ENCODE results near the gene CCDC33.
A peak's percentile ranks its signal among the peaks of the same experiment; 100 is the strongest.

Gene CCDC33

DNA sequence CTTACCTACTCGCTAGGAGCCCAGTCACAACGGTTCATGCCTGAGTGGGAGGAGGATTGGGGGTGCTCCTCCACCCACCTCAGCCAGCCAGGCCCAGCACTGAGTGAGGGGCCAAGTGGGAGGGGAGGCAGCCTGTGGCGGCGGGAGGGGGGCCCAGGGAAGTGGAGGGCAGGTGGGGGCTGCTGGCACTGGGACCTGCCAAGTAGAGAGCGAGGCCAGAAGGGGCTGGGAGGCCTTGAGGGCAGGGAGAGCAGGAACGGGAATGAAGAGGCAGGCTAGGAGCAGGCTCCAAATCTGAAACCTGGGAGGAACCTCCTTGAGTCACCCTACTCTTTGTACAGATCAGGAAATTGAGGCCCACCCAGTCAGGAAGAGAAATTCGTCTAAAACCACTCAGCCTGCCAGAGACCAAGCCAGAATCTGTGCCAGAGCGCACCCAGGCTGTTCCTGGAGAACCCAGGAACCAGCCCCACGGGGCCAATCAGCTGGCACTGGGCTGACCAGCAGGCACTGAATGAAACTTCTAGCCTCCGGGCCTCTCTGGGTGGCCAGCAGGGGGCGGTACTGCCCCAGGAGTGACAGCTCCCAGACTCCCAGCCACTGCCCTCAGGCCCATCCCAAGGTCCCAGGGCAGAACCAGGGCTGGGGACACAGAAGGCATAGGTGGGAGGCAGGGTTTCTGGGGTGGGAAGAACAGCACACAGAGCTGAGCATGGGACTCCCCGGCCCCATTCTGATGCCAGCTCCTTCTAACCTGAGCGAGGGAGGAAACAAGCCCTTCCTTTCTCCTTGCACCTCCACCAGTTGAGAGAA is 146.1 kb downstream of the CCDC33 start:
- Mint-ChIP-seq H3K9me3 (no peaks in the 10 kb centered on the region), H3K36me3 (ENCODE audit: low read depth) (no peaks in the 10 kb centered on the region), H3K27ac (no peak overlapping the region), H3K4me1 (ENCODE audit: low read depth) (peaks cover 23% of the 10 kb centered on the region), H3K4me3 (no peak overlapping the region), H3K27me3 (peaks cover 40% of the 10 kb centered on the region)
- intact Hi-C loops (cut with micrococcal nuclease), result loop anchor here (1.0 kb wide), 1 partner anchor 56 kb away; no protein-coding TSS in a partner anchor

DNA sequence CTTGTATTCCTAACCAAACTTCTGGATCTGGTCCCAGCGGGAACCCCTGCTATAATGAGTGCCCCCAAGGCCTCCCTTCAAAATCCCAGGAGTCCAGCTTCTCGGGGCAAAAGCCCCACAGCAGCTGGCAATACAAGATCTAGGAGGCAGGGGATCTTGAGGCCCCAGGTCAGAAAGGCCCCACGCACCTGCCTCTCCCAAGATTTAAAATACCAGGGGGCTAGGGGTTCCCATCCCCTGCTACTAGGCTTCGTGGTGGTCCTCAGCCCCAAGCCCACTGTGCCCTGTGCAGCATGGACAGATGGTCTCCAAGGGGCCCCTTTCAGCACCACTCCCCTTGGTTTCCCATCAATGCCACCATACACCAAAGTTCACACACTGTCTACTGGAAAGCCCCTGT is 147.2 kb downstream of the CCDC33 start:
- Mint-ChIP-seq H3K4me3 (no peak overlapping the region), H3K4me1 (ENCODE audit: low read depth) (peaks cover 23% of the 10 kb centered on the region), H3K36me3 (ENCODE audit: low read depth) (no peaks in the 10 kb centered on the region), H3K27me3 (peaks cover 40% of the 10 kb centered on the region), H3K9me3 (no peaks in the 10 kb centered on the region), H3K27ac (no peak overlapping the region)
- intact Hi-C loops (cut with micrococcal nuclease), result no loop called here

- no peaks in the 10 kb centered on the region for H3K9me3 Mint-ChIP-seq
Observed at GRCh38 chr15:74383695-74384565, 147.8 kb downstream of the CCDC33 start.

DNA sequence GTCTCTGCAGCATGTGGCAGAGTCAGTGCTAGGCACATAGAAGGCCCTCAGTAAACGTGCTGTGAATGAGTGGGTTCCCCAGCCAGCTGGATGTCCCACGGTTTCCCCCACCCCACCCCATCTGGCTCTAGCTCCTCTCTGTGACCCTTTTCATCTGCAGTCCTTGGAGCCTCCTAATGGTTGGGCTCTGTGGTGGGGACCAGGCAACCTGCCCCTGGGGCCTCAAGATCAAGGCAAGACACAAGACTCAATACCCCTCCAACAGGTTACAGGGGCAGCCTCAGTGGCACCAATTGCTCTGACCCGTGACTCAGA is 148.4 kb downstream of the CCDC33 start:
- peak overlapping the region; percentile 37 for H3K27ac Mint-ChIP-seq
- intact Hi-C loops (cut with micrococcal nuclease), result no loop called here
- peaks cover 38% of the 10 kb centered on the region for H3K27me3 Mint-ChIP-seq
- no peaks in the 10 kb centered on the region for H3K9me3 Mint-ChIP-seq
- H3K4me1 Mint-ChIP-seq (ENCODE audit: low read depth), result peaks cover 21% of the 10 kb centered on the region
- H3K36me3 Mint-ChIP-seq (ENCODE audit: low read depth), result no peaks in the 10 kb centered on the region
- no peak overlapping the region for H3K4me3 Mint-ChIP-seq

More at GRCh38 chr15:74383695-74384565, 147.8 kb downstream of the CCDC33 start:
- intact Hi-C loops (cut with micrococcal nuclease), result no loop called here
- Mint-ChIP-seq H3K4me3 (no peak overlapping the region), H3K27ac (peak overlapping the region; percentile 37), H3K4me1 (ENCODE audit: low read depth) (peaks cover 19% of the 10 kb centered on the region), H3K36me3 (ENCODE audit: low read depth) (no peaks in the 10 kb centered on the region), H3K27me3 (peaks cover 39% of the 10 kb centered on the region)

DNA sequence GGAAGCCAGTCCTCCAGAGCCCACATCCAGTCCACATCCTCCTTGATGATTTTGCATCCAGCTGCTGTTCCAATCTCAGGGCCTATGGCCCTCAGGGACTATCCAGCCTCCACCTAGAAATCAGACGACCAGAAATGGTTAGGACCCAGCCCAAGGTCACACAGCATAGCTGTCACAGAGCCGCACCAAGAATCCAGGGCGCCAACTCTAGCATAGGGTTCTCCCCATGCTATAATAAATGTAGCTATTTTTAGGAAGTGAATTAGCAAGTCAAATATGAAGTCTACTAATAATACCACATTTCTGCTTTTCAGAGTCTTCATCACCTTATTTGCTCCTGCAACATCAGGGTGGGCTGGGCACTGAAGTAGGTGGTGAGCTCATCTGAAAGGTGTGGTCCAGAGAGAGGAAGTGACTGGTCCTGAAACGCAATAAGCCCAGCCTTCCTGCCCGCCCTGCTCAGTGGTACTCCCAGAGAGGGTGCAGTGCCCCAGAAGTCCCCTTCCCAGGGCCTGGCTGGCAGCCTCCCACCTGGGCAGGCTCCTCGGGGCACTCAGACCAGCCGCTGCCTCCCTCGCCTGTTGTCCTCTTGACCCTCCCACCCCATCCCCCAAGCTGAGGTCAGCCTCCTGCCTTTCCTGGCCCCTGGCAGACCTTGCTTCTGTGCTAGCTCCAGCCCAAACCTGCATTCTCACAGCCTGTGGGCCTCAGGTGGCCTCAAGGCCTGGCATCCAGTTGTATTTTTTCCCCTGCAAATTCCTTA is 148.9 kb downstream of the CCDC33 start:
- no peaks in the 10 kb centered on the region for H3K9me3 Mint-ChIP-seq
- H3K4me3 Mint-ChIP-seq, result no peak overlapping the region
- H3K4me1 Mint-ChIP-seq (ENCODE audit: low read depth), result peaks cover 25% of the 10 kb centered on the region
- H3K27me3 Mint-ChIP-seq, result peaks cover 37% of the 10 kb centered on the region
- peak overlapping the region; percentile 37 for H3K27ac Mint-ChIP-seq
- H3K36me3 Mint-ChIP-seq (ENCODE audit: low read depth), result no peaks in the 10 kb centered on the region
- intact Hi-C loops (cut with micrococcal nuclease), result no loop called here

- peaks cover 31% of the 10 kb centered on the region for H3K4me1 Mint-ChIP-seq (ENCODE audit: low read depth)
- H3K27ac Mint-ChIP-seq, result no peak overlapping the region
- H3K27me3 Mint-ChIP-seq, result peaks cover 39% of the 10 kb centered on the region
- no peaks in the 10 kb centered on the region for H3K9me3 Mint-ChIP-seq
- intact Hi-C loops (cut with micrococcal nuclease), result no loop called here
- H3K36me3 Mint-ChIP-seq (ENCODE audit: low read depth), result no peaks in the 10 kb centered on the region
- no peak overlapping the region for H3K4me3 Mint-ChIP-seq
Observed at GRCh38 chr15:74385733-74386132, 149.6 kb downstream of the CCDC33 start.

Measured in dendritic cell treated with granulocyte-macrophage colony-stimulating factor and Interleukin-4, amounts not matched to agents 40 ng/mL and 50 ng/mL, for 4 days (primary cell).